Skeletal muscle satellite cell (primary cell): ENCODE measurements around the gene DYSF.

Experiments
- H3K27me3 ChIP-seq: 2 replicates; pipeline ENCODE4 v1.7.0; 2013; ENCODE audit warnings: low read length; ENCODE audit not compliant: control insufficient read depth, insufficient read depth
- H3K36me3 ChIP-seq: 2 replicates; pipeline ENCODE4 v1.7.0; 2013; ENCODE audit warnings: mild to moderate bottlenecking, control low read depth, low read length; ENCODE audit not compliant: insufficient read depth
- H3K4me1 ChIP-seq: 2 replicates; pipeline ENCODE4 v1.7.0; 2013; ENCODE audit warnings: low read length; ENCODE audit not compliant: control insufficient read depth, insufficient read depth
- H3K4me2 ChIP-seq: 2 replicates; pipeline ENCODE4 v1.7.0; 2013; ENCODE audit warnings: mild to moderate bottlenecking, low read length
- H3K4me3 ChIP-seq: 2 replicates; pipeline ENCODE4 v1.7.0; 2013; ENCODE audit warnings: low read length
- H3K9ac ChIP-seq: 2 replicates; pipeline ENCODE4 v1.7.0; 2013; ENCODE audit warnings: mild to moderate bottlenecking, low read depth, low read length, moderate library complexity
- H3K9me3 ChIP-seq: replicated peaks from 2 replicates; pipeline ENCODE4 v1.7.0; 2013; ENCODE audit warnings: mild to moderate bottlenecking, control low read depth, low read length

The DYSF gene

GRCh38 chr2:71465356-71465755 is 12.0 kb downstream of the DYSF start:
- H3K4me2 ChIP-seq: peak overlapping the region; percentile 97
- no peak overlapping the region for H3K4me3 ChIP-seq
- H3K9ac ChIP-seq: no peak overlapping the region
- H3K27me3 ChIP-seq: peaks cover 12% of the 10 kb centered on the region
- H3K9me3 ChIP-seq: no peaks in the 10 kb centered on the region
- no peaks in the 10 kb centered on the region for H3K36me3 ChIP-seq
- H3K4me1 ChIP-seq: peaks cover 17% of the 10 kb centered on the region

- no peaks in the 10 kb centered on the region for H3K9me3 ChIP-seq
- peak overlapping the region; percentile 97 for H3K4me2 ChIP-seq
- no peaks in the 10 kb centered on the region for H3K36me3 ChIP-seq
- peaks cover 12% of the 10 kb centered on the region for H3K27me3 ChIP-seq
- peak overlapping the region; percentile 92 for H3K4me3 ChIP-seq
- H3K9ac ChIP-seq: peak overlapping the region; percentile 80
- peaks cover 17% of the 10 kb centered on the region for H3K4me1 ChIP-seq
Observed at GRCh38 chr2:71465961-71466300, 12.6 kb downstream of the DYSF start.

GRCh38 chr2:71466301-71467179 is 13.2 kb downstream of the DYSF start:
- Histone ChIP-seq H3K27me3 (peaks cover 12% of the 10 kb centered on the region), H3K9me3 (no peaks in the 10 kb centered on the region), H3K9ac (peak overlapping the region; percentile 80), H3K4me2 (peak overlapping the region; percentile 97), H3K4me1 (peaks cover 20% of the 10 kb centered on the region), H3K4me3 (peak overlapping the region; percentile 92), H3K36me3 (no peaks in the 10 kb centered on the region)

GRCh38 chr2:71467180-71467815 is 13.9 kb downstream of the DYSF start:
- H3K4me3 ChIP-seq: peak overlapping the region; percentile 92
- peaks cover 22% of the 10 kb centered on the region for H3K4me1 ChIP-seq
- peak overlapping the region; percentile 97 for H3K4me2 ChIP-seq
- H3K9ac ChIP-seq: peak overlapping the region; percentile 80
- peaks cover 12% of the 10 kb centered on the region for H3K27me3 ChIP-seq
- H3K36me3 ChIP-seq: no peaks in the 10 kb centered on the region
- no peaks in the 10 kb centered on the region for H3K9me3 ChIP-seq

GRCh38 chr2:71468279-71469015 is 15.1 kb downstream of the DYSF start:
- Histone ChIP-seq H3K27me3 (peaks cover 12% of the 10 kb centered on the region), H3K9me3 (no peaks in the 10 kb centered on the region), H3K4me1 (peaks cover 28% of the 10 kb centered on the region), H3K36me3 (no peaks in the 10 kb centered on the region), H3K4me2 (no peak overlapping the region), H3K9ac (no peak overlapping the region), H3K4me3 (no peak overlapping the region)

- no peak overlapping the region for H3K4me3 ChIP-seq
- no peak overlapping the region for H3K9ac ChIP-seq
- H3K4me1 ChIP-seq: peaks cover 36% of the 10 kb centered on the region
- H3K9me3 ChIP-seq: no peaks in the 10 kb centered on the region
- H3K4me2 ChIP-seq: no peak overlapping the region
- H3K27me3 ChIP-seq: peaks cover 12% of the 10 kb centered on the region
- H3K36me3 ChIP-seq: no peaks in the 10 kb centered on the region
Observed at GRCh38 chr2:71469403-71470398, 16.3 kb downstream of the DYSF start.

GRCh38 chr2:71471276-71471675 is 17.9 kb downstream of the DYSF start:
- peaks cover 12% of the 10 kb centered on the region for H3K27me3 ChIP-seq
- H3K36me3 ChIP-seq: no peaks in the 10 kb centered on the region
- no peak overlapping the region for H3K4me2 ChIP-seq
- no peak overlapping the region for H3K4me3 ChIP-seq
- H3K9me3 ChIP-seq: no peaks in the 10 kb centered on the region
- peaks cover 33% of the 10 kb centered on the region for H3K4me1 ChIP-seq
- H3K9ac ChIP-seq: no peak overlapping the region

- Histone ChIP-seq H3K36me3 (no peaks in the 10 kb centered on the region), H3K9ac (no peak overlapping the region)
Observed at GRCh38 chr2:71472019-71472418, 18.7 kb downstream of the DYSF start.

GRCh38 chr2:71473346-71474031 is 20.1 kb downstream of the DYSF start:
- Histone ChIP-seq H3K4me1 (peaks cover 26% of the 10 kb centered on the region), H3K4me3 (no peak overlapping the region), H3K36me3 (no peaks in the 10 kb centered on the region)

More at GRCh38 chr2:71472019-71472418, 18.7 kb downstream of the DYSF start:
- Histone ChIP-seq H3K9me3 (no peaks in the 10 kb centered on the region), H3K4me3 (no peak overlapping the region), H3K4me1 (peaks cover 31% of the 10 kb centered on the region), H3K4me2 (no peak overlapping the region), H3K27me3 (peaks cover 9% of the 10 kb centered on the region)

GRCh38 chr2:71474116-71474743 is 20.9 kb downstream of the DYSF start:
- Histone ChIP-seq H3K9me3 (no peaks in the 10 kb centered on the region), H3K36me3 (no peaks in the 10 kb centered on the region), H3K9ac (no peak overlapping the region), H3K4me2 (no peak overlapping the region), H3K27me3 (no peaks in the 10 kb centered on the region), H3K4me3 (no peak overlapping the region), H3K4me1 (peaks cover 26% of the 10 kb centered on the region)

More at GRCh38 chr2:71473346-71474031, 20.1 kb downstream of the DYSF start:
- no peaks in the 10 kb centered on the region for H3K9me3 ChIP-seq
- H3K9ac ChIP-seq: no peak overlapping the region
- peak overlapping the region; percentile 9 for H3K4me2 ChIP-seq
- H3K27me3 ChIP-seq: peaks cover 2% of the 10 kb centered on the region
